ENCODE results near the gene IFI30. TPM values are rescaled to one million over a fixed set of nuclear protein-coding genes. Genes with fewer than 3 reads are reported as not detected.

Gene IFI30
- total RNA-seq, 1 donor from 2014 or later: 22.8 TPM

DNA sequence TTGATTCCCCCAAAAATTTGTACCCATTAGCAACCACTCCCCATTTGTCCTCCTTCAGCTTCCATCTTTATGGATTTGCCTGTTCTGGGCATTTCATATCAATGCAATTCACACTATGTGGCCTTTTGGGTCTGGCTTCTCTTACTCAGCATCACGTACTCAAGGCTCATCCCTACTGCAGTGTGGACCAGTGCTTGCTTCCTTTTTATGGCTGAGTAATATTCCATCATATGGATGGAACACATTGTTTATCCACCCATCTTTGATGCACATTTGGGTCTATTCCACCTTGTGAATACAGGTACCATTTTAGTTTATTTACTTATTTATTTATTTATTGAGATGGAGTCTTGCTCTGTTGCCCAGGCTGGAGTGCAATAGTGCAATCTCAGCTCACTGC is 33.1 kb upstream of the IFI30 start:
- H3K27ac Mint-ChIP-seq: no peak overlapping the region
- no peak overlapping the region for H3K4me3 Mint-ChIP-seq
- H3K4me1 Mint-ChIP-seq (ENCODE audit: unreplicated experiment): peaks cover 4% of the 10 kb centered on the region
- peaks cover 7% of the 10 kb centered on the region for H3K36me3 Mint-ChIP-seq
- H3K9me3 Mint-ChIP-seq: no peaks in the 10 kb centered on the region
- TF ChIP-seq, protein P1, sequence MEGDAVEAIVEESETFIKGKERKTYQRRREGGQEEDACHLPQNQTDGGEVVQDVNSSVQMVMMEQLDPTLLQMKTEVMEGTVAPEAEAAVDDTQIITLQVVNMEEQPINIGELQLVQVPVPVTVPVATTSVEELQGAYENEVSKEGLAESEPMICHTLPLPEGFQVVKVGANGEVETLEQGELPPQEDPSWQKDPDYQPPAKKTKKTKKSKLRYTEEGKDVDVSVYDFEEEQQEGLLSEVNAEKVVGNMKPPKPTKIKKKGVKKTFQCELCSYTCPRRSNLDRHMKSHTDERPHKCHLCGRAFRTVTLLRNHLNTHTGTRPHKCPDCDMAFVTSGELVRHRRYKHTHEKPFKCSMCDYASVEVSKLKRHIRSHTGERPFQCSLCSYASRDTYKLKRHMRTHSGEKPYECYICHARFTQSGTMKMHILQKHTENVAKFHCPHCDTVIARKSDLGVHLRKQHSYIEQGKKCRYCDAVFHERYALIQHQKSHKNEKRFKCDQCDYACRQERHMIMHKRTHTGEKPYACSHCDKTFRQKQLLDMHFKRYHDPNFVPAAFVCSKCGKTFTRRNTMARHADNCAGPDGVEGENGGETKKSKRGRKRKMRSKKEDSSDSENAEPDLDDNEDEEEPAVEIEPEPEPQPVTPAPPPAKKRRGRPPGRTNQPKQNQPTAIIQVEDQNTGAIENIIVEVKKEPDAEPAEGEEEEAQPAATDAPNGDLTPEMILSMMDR (conservative IDR thresholded peaks at IDR 0.05): no peak
- no peak for DNase-seq (ENCODE audit: extremely low spot score, unreplicated experiment)
- H3K27me3 Mint-ChIP-seq: no peaks in the 10 kb centered on the region

DNA sequence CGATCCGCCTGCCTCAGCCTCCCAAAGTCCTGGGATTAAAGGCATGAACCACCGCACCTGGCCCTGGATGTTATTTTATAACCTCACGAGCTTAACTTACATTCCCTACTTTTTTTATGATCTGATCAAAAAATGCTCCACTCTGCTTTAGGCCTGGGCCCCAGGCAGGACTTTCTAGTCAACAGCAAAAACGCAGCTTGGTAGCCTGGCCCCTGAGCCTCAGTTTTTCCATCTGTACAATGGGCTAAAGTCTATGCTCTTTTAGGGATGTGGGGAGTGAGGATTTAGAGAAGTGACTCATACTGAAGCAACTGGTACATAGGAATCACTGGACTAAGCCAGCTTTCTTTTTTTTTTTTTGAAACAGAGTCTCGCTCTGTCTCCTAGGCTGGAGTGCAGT is 32.6 kb upstream of the IFI30 start:
- H3K27ac Mint-ChIP-seq: no peak overlapping the region
- H3K4me1 Mint-ChIP-seq (ENCODE audit: unreplicated experiment): peaks cover 2% of the 10 kb centered on the region
- peaks cover 7% of the 10 kb centered on the region for H3K36me3 Mint-ChIP-seq
- no peaks in the 10 kb centered on the region for H3K9me3 Mint-ChIP-seq
- TF ChIP-seq, protein P1 (conservative IDR thresholded peaks at IDR 0.05): no peak
- no peak for DNase-seq (ENCODE audit: extremely low spot score, unreplicated experiment)
- no peaks in the 10 kb centered on the region for H3K27me3 Mint-ChIP-seq
- H3K4me3 Mint-ChIP-seq: no peak overlapping the region

DNA sequence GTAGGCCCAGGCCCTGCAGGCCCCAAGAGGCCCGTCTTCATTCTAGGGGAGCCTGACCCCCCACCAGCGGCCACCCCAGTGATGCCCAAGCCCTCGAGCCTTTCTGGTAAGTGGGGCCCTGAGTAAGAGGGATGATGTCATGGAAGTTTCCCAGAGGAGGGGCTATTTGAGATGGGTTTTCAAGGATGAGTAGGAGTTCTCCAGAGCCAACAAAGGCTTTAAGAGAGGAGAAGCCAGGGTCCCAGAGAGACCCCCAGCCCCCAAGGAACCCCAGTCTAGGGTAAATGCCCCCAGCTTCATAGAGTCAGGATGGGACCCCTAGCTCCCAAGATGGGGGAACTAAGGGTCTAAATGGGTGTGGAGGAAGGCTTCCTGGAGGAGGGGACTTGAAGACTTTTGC is 29.7 kb upstream of the IFI30 start:
- H3K36me3 Mint-ChIP-seq: peaks cover 13% of the 10 kb centered on the region
- H3K4me1 Mint-ChIP-seq (ENCODE audit: unreplicated experiment): no peaks in the 10 kb centered on the region
- H3K27ac Mint-ChIP-seq: no peak overlapping the region
- no peaks in the 10 kb centered on the region for H3K9me3 Mint-ChIP-seq
- H3K27me3 Mint-ChIP-seq: no peaks in the 10 kb centered on the region
- TF ChIP-seq, protein P1 (conservative IDR thresholded peaks at IDR 0.05): no peak
- H3K4me3 Mint-ChIP-seq: no peak overlapping the region
- DNase-seq (ENCODE audit: extremely low spot score, unreplicated experiment): no peak

DNA sequence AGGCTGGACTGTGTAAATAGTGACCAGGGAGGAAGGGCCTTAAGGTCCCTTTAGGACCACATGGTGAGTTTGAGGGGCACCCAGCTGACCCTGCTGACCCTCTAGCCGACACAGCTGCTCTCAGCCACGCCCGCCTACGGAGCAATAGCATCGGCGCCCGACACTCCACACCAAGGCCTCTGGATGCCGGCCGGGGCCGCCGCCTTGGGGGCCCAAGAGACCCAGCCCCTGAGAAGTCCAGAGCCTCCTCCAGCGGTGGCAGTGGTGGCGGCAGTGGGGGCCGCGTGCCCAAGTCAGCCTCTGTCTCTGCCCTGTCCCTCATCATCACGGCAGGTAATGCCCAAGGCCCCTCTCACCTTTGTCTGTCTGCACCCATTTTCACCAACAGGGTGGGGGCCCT is 29.3 kb upstream of the IFI30 start:
- no peak overlapping the region for H3K27ac Mint-ChIP-seq
- H3K4me1 Mint-ChIP-seq (ENCODE audit: unreplicated experiment): no peaks in the 10 kb centered on the region
- no peak for DNase-seq (ENCODE audit: extremely low spot score, unreplicated experiment)
- H3K27me3 Mint-ChIP-seq: no peaks in the 10 kb centered on the region
- no peaks in the 10 kb centered on the region for H3K9me3 Mint-ChIP-seq
- H3K36me3 Mint-ChIP-seq: peaks cover 13% of the 10 kb centered on the region
- TF ChIP-seq, protein P1 (conservative IDR thresholded peaks at IDR 0.05): no peak
- no peak overlapping the region for H3K4me3 Mint-ChIP-seq

DNA sequence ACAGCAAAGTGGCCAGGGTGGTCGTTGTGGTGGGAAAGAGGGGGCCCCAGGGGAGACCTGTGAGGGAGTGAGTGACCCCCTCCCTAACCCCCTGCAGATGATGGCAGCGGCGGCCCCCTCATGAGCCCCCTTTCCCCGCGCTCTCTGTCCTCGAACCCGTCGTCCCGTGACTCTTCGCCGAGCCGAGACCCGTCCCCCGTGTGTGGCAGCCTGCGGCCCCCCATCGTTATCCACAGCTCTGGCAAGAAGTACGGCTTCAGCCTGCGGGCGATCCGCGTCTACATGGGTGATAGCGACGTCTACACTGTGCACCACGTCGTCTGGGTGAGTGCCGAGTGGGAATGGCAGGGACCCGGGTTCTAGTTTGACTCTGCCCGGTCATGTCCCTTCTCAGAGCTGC is 28.7 kb upstream of the IFI30 start:
- no peaks in the 10 kb centered on the region for H3K9me3 Mint-ChIP-seq
- peaks cover 13% of the 10 kb centered on the region for H3K36me3 Mint-ChIP-seq
- no peaks in the 10 kb centered on the region for H3K27me3 Mint-ChIP-seq
- H3K27ac Mint-ChIP-seq: no peak overlapping the region
- no peaks in the 10 kb centered on the region for H3K4me1 Mint-ChIP-seq (ENCODE audit: unreplicated experiment)
- no peak for DNase-seq (ENCODE audit: extremely low spot score, unreplicated experiment)
- no peak overlapping the region for H3K4me3 Mint-ChIP-seq
- TF ChIP-seq, protein P1 (conservative IDR thresholded peaks at IDR 0.05): no peak

DNA sequence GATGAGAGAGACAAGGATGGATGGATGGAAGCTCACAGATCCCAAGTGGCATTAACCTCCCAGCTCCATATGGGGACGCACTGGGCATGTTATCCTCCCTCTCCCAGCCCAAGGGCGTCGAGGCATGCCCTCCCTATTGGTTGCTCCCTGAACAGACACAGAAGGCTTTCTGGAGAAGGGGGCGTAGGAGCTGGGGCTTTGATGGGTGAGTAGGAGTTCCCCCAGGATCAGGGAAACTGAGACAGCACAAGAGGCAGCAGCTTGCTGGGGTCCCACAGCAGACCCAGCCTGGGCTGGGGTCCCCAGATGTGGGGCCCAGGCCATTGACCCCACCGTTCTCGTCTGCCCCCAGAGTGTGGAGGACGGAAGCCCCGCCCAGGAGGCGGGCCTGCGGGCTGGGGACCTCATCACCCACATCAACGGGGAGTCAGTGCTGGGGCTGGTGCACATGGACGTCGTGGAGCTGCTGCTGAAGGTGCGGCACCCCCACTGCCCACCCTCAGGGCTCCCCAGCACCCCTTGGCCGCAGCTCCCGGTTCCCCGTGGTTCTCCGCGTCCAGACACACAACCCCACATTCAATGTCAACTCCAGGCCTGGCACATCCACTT is 28.1 kb upstream of the IFI30 start:
- TF ChIP-seq, protein P1 (conservative IDR thresholded peaks at IDR 0.05): no peak
- no peak for DNase-seq (ENCODE audit: extremely low spot score, unreplicated experiment)
- no peak overlapping the region for H3K4me3 Mint-ChIP-seq
- H3K36me3 Mint-ChIP-seq: peaks cover 10% of the 10 kb centered on the region
- no peaks in the 10 kb centered on the region for H3K27me3 Mint-ChIP-seq
- H3K27ac Mint-ChIP-seq: no peak overlapping the region
- H3K4me1 Mint-ChIP-seq (ENCODE audit: unreplicated experiment): no peaks in the 10 kb centered on the region
- H3K9me3 Mint-ChIP-seq: no peaks in the 10 kb centered on the region

Data from type B pancreatic cell (in vitro differentiated cells).